HEK293 (cell line): Measurements from ENCODE around the gene FRMD4A.

Experiments
- ZFP37 ChIP-seq: fragments of 450-650 bp; formaldehyde crosslinking; IDR thresholded peaks from 2 replicates; pipeline ENCODE4 v1.5.1; 2016; ENCODE audit warnings: missing biosample characterization, missing genetic modification characterization
- ZNF121 ChIP-seq: fragments of 450-650 bp; formaldehyde crosslinking; IDR thresholded peaks from 2 replicates; pipeline ENCODE4 v1.5.1; 2016; ENCODE audit warnings: missing biosample characterization, missing genetic modification characterization
- ZNF302 ChIP-seq: fragments of 450-650 bp; formaldehyde crosslinking; IDR thresholded peaks from 2 replicates; pipeline ENCODE4 v1.5.1; 2016; ENCODE audit warnings: missing biosample characterization, missing genetic modification characterization, low read depth
- TF ChIP-seq, protein P1 (sequence below): fragments of 450-650 bp; formaldehyde crosslinking; IDR thresholded peaks from 2 replicates; pipeline ENCODE4 v1.5.1; 2016; ENCODE audit warnings: missing biosample characterization, missing genetic modification characterization
- TF ChIP-seq, protein P2 (sequence below): fragments of 450-650 bp; formaldehyde crosslinking; IDR thresholded peaks from 2 replicates; pipeline ENCODE4 v1.5.1; 2016; ENCODE audit warnings: missing biosample characterization, missing genetic modification characterization
- TF ChIP-seq, protein P3 (sequence below): fragments of 450-650 bp; formaldehyde crosslinking; IDR thresholded peaks from 2 replicates; pipeline ENCODE4 v1.5.1; 2016; ENCODE audit warnings: missing biosample characterization, missing genetic modification characterization

DNA sequence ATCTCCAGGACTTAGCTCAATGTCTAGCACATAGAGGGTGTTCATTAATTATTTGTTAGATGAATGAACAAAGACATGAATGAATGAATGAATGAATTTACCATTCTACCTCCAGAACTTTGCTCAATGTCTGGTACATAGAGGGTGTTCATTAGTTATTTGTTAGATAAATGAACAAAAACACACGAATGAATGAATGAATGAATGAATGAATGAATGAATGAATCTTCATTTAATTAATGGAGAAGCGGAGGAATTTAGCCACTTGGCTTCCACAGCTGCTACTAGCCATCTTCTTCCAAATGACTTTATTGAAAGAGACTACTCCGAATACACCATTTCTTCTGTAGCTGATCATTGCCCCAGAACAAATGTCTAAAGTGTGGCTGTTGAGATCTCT, 368.9 kb downstream of the FRMD4A start:
- TF ChIP-seq, protein P1, sequence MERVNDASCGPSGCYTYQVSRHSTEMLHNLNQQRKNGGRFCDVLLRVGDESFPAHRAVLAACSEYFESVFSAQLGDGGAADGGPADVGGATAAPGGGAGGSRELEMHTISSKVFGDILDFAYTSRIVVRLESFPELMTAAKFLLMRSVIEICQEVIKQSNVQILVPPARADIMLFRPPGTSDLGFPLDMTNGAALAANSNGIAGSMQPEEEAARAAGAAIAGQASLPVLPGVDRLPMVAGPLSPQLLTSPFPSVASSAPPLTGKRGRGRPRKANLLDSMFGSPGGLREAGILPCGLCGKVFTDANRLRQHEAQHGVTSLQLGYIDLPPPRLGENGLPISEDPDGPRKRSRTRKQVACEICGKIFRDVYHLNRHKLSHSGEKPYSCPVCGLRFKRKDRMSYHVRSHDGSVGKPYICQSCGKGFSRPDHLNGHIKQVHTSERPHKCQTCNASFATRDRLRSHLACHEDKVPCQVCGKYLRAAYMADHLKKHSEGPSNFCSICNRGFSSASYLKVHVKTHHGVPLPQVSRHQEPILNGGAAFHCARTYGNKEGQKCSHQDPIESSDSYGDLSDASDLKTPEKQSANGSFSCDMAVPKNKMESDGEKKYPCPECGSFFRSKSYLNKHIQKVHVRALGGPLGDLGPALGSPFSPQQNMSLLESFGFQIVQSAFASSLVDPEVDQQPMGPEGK (tag by site-specific recombination) = no peak
- TF ChIP-seq, protein P2, sequence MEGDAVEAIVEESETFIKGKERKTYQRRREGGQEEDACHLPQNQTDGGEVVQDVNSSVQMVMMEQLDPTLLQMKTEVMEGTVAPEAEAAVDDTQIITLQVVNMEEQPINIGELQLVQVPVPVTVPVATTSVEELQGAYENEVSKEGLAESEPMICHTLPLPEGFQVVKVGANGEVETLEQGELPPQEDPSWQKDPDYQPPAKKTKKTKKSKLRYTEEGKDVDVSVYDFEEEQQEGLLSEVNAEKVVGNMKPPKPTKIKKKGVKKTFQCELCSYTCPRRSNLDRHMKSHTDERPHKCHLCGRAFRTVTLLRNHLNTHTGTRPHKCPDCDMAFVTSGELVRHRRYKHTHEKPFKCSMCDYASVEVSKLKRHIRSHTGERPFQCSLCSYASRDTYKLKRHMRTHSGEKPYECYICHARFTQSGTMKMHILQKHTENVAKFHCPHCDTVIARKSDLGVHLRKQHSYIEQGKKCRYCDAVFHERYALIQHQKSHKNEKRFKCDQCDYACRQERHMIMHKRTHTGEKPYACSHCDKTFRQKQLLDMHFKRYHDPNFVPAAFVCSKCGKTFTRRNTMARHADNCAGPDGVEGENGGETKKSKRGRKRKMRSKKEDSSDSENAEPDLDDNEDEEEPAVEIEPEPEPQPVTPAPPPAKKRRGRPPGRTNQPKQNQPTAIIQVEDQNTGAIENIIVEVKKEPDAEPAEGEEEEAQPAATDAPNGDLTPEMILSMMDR (tag by site-specific recombination) = no peak
- TF ChIP-seq ZNF121 (tag by site-specific recombination) (no peak), ZNF302 (tag by site-specific recombination) (no peak), ZFP37 (tag by site-specific recombination) (no peak)
- TF ChIP-seq, protein P3, sequence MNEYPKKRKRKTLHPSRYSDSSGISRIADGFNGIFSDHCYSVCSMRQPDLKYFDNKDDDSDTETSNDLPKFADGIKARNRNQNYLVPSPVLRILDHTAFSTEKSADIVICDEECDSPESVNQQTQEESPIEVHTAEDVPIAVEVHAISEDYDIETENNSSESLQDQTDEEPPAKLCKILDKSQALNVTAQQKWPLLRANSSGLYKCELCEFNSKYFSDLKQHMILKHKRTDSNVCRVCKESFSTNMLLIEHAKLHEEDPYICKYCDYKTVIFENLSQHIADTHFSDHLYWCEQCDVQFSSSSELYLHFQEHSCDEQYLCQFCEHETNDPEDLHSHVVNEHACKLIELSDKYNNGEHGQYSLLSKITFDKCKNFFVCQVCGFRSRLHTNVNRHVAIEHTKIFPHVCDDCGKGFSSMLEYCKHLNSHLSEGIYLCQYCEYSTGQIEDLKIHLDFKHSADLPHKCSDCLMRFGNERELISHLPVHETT (tag by site-specific recombination) = no peak
